ENCODE data around the gene ENOX1. TPM values are rescaled to one million over a fixed set of nuclear protein-coding genes. Genes with fewer than 3 reads are reported as not detected.

Gene ENOX1
- total and polyA plus RNA-seq, 2 of the 8 experiments (the other 6 are each of a cell fraction or from before 2014, with no cell fraction given) = 0.23 to 0.37 TPM

DNA sequence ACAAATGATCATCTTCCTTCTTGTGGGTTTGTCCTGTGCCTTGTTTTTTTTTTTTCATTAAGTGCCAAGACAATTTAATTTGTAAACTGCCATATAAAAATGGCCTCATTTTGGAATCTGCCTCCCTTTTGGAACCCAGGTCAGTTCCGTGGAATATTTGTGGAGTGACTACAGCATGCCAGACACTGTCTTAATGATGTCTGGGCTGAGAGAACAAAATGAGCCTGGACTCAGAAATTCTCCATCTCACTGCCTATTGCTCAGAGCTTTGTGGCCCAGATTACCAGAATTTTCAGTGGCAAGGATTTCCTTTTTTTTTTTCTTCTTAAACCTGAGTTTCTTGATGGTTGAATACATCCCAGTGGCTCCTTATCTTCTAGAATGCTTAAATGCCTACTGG is 340.6 kb downstream of the ENOX1 start (continued):
- TF ChIP-seq KDM4A (IDR thresholded peaks at IDR 0.05; ENCODE audit: low read depth, low read length, severe bottlenecking) (no peak), SP2 (IDR thresholded peaks at IDR 0.05; ENCODE audit: low read length) (no peak), CBX5 (IDR thresholded peaks at IDR 0.05; ENCODE audit: low read depth, low read length) (no peak), ATF3 (IDR thresholded peaks at IDR 0.05; ENCODE audit: insufficient read depth, low read depth, low read length) (no peak)

All from H1 (cell line).